Hepatocyte (in vitro differentiated cells): ENCODE results near the gene RAB29. TPM values are rescaled to one million over a fixed set of nuclear protein-coding genes. Genes with fewer than 3 reads are reported as not detected.

ENCODE experiments used
- DNase-seq: peaks from one replicate; pipeline ENCODE4 v3.0.0-alpha.2; 2016; ENCODE audit warnings: low spot score
- H2AFZ ChIP-seq: fragments of 200-600 bp; sonication (generic); 2 replicates; pipeline ENCODE4 v1.6.0; 2016; ENCODE audit warnings: antibody characterized with exemption, mild to moderate bottlenecking
- H3K27ac ChIP-seq: fragments of 200-600 bp; sonication (generic); 2 replicates; pipeline ENCODE4 v1.5.1; 2016; ENCODE audit warnings: mild to moderate bottlenecking
- H3K27me3 ChIP-seq: fragments of 200-600 bp; sonication (generic); 2 replicates; pipeline ENCODE4 v1.6.1; 2016
- H3K36me3 ChIP-seq: fragments of 200-600 bp; sonication (generic); replicated peaks from 2 replicates; pipeline ENCODE4 v1.5.1; 2016; ENCODE audit warnings: low read depth; ENCODE audit not compliant: insufficient read depth
- H3K4me1 ChIP-seq: fragments of 200-600 bp; sonication (generic); 2 replicates; pipeline ENCODE4 v1.5.1; 2016; ENCODE audit warnings: mild to moderate bottlenecking, moderate library complexity; ENCODE audit not compliant: insufficient read depth
- H3K4me2 ChIP-seq: fragments of 200-600 bp; sonication (generic); 2 replicates; pipeline ENCODE4 v1.6.0; 2016
- H3K4me3 ChIP-seq: fragments of 200-600 bp; sonication (generic); 2 replicates; pipeline ENCODE4 v1.5.1; 2016; ENCODE audit warnings: mild to moderate bottlenecking
- H3K79me2 ChIP-seq: fragments of 200-600 bp; sonication (generic); 2 replicates; pipeline ENCODE4 v1.6.0; 2017; ENCODE audit warnings: mild to moderate bottlenecking
- H3K9me2 ChIP-seq: fragments of 200-600 bp; sonication (generic); replicated peaks from 2 replicates; pipeline ENCODE4 v1.6.0; 2017; ENCODE audit warnings: mild to moderate bottlenecking; ENCODE audit not compliant: insufficient read depth
- H3K9me3 ChIP-seq: fragments of 200-600 bp; sonication (generic); 2 replicates; pipeline ENCODE4 v1.5.1; 2016; ENCODE audit warnings: low read depth, mild to moderate bottlenecking
- H4K20me1 ChIP-seq: fragments of 200-600 bp; sonication (generic); 2 replicates; pipeline ENCODE4 v1.6.0; 2016; ENCODE audit warnings: mild to moderate bottlenecking; ENCODE audit not compliant: insufficient read depth, poor library complexity, severe bottlenecking
- EZH2 ChIP-seq: fragments of 200-600 bp; sonication (generic); IDR thresholded peaks from 2 replicates; pipeline ENCODE4 v1.6.1; 2016; ENCODE audit warnings: antibody characterized with exemption, mild to moderate bottlenecking, borderline replicate concordance
- EZH2phosphoT487 ChIP-seq: fragments of 200-600 bp; sonication (generic); IDR thresholded peaks from one replicate; pipeline ENCODE4 v1.6.1; 2018; ENCODE audit warnings: antibody characterized with exemption, mild to moderate bottlenecking, low read depth, moderate library complexity; ENCODE audit not compliant: unreplicated experiment, severe bottlenecking
- WGBS: methylation state at CpG from one replicate; pipeline ENCODE4 v1.1.6; 2016; ENCODE audit warnings: low lambda C conversion rate; ENCODE audit errors: missing lambda C conversion rate; 5-methylcytosine and 5-hydroxymethylcytosine counted together
- polyA plus RNA-seq: library from polyadenylated mRNA; unstranded; fragments of >200 nt; fragmentation: Nextera tagmentation; extraction: Ambion mirVana; gene quantifications from 2 replicates; pipeline ENCODE4 v1.2.1, GENCODE V29; 2016
- total RNA-seq: library from RNA; depleted of rRNA; stranded (reverse); fragments of >200 nt; gene quantifications from 2 replicates; pipeline ENCODE4 v1.2.3, GENCODE V29; 2014
- TF ChIP-seq, protein P1 (sequence below): fragments of 200-600 bp; sonication (generic); IDR thresholded peaks from 2 replicates; pipeline ENCODE4 v1.5.1; 2016; ENCODE audit warnings: antibody characterized with exemption, mild to moderate bottlenecking; ENCODE audit not compliant: poor library complexity

RAB29 gene
- total and polyA plus RNA-seq, 2 experiments from 2014 or later: 33.3 to 47.5 TPM

- no peak for DNase-seq
- Histone ChIP-seq H3K4me3 (peak overlapping the region; percentile 24), H4K20me1 (peaks cover 65% of the 10 kb centered on the region), H3K4me1 (peaks cover 24% of the 10 kb centered on the region), H3K9me3 (no peaks in the 10 kb centered on the region), H3K9me2 (no peaks in the 10 kb centered on the region), H3K4me2 (peak overlapping the region; percentile 87), H3K36me3 (no peaks in the 10 kb centered on the region), H3K27me3 (no peaks in the 10 kb centered on the region), H2AFZ (no peak overlapping the region), H3K27ac (no peak overlapping the region), H3K79me2 (peaks cover 72% of the 10 kb centered on the region)
- WGBS: 83% methylated on average over 5 of the region's 5 CpGs
- TF ChIP-seq EZH2: no peak
- TF ChIP-seq, protein P1, sequence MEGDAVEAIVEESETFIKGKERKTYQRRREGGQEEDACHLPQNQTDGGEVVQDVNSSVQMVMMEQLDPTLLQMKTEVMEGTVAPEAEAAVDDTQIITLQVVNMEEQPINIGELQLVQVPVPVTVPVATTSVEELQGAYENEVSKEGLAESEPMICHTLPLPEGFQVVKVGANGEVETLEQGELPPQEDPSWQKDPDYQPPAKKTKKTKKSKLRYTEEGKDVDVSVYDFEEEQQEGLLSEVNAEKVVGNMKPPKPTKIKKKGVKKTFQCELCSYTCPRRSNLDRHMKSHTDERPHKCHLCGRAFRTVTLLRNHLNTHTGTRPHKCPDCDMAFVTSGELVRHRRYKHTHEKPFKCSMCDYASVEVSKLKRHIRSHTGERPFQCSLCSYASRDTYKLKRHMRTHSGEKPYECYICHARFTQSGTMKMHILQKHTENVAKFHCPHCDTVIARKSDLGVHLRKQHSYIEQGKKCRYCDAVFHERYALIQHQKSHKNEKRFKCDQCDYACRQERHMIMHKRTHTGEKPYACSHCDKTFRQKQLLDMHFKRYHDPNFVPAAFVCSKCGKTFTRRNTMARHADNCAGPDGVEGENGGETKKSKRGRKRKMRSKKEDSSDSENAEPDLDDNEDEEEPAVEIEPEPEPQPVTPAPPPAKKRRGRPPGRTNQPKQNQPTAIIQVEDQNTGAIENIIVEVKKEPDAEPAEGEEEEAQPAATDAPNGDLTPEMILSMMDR: no peak
- no peak for TF ChIP-seq EZH2phosphoT487
Observed at GRCh38 chr1:205746757-205747412, 28.4 kb downstream of the RAB29 start.

GRCh38 chr1:205744403-205744802, 30.9 kb downstream of the RAB29 start:
- WGBS: 98% methylated on average over 8 of the region's 8 CpGs

DNA sequence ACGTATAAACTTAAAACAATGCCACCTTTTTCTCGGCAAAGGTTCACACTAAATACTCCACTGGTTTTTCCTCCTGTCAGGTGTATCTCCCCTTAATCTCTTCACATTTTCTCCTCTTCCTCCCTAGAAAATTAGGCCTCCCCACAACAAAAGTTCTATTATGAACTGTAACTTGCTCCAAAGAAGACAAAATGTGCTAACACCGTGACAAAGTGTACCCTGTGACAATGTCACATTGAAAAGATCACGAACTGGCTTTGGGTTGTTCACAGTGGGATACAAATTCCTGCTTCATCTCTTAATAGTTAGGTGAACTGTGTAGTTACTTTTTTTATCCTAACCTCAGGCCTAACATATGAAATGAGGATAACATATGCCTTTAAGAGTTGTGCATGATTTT, 31.3 kb downstream of the RAB29 start:
- H3K4me2 ChIP-seq: no peak overlapping the region
- TF ChIP-seq EZH2phosphoT487 (no peak), EZH2 (no peak)
- TF ChIP-seq, protein P1: no peak
- WGBS: 61% methylated on average over 4 of the region's 4 CpGs

More at GRCh38 chr1:205744403-205744802, 30.9 kb downstream of the RAB29 start:
- no peaks in the 10 kb centered on the region for H3K9me3 ChIP-seq
- DNase-seq: no peak
- no peaks in the 10 kb centered on the region for H3K9me2 ChIP-seq
- H3K4me2 ChIP-seq: no peak overlapping the region
- no peak overlapping the region for H2AFZ ChIP-seq
- no peak overlapping the region for H3K27ac ChIP-seq
- H3K4me3 ChIP-seq: no peak overlapping the region
- TF ChIP-seq, protein P1: no peak
- TF ChIP-seq EZH2phosphoT487 (no peak), EZH2 (no peak)
- H3K79me2 ChIP-seq: peaks cover 95% of the 10 kb centered on the region
- no peaks in the 10 kb centered on the region for H3K27me3 ChIP-seq
- no peaks in the 10 kb centered on the region for H3K36me3 ChIP-seq
- H3K4me1 ChIP-seq: peaks cover 30% of the 10 kb centered on the region
- peaks cover 74% of the 10 kb centered on the region for H4K20me1 ChIP-seq

More for the DNA sequence above, 31.3 kb downstream of the RAB29 start:
- peaks cover 76% of the 10 kb centered on the region for H4K20me1 ChIP-seq
- H3K79me2 ChIP-seq: peaks cover 98% of the 10 kb centered on the region
- H3K4me3 ChIP-seq: no peak overlapping the region
- peaks cover 35% of the 10 kb centered on the region for H3K4me1 ChIP-seq
- H3K36me3 ChIP-seq: no peaks in the 10 kb centered on the region
- no peaks in the 10 kb centered on the region for H3K27me3 ChIP-seq
- H2AFZ ChIP-seq: no peak overlapping the region
- no peak for DNase-seq
- H3K9me2 ChIP-seq: no peaks in the 10 kb centered on the region
- H3K27ac ChIP-seq: no peak overlapping the region
- no peaks in the 10 kb centered on the region for H3K9me3 ChIP-seq
